ENCODE measurements around the gene ZBTB7A.
A peak's percentile ranks its signal among the peaks of the same experiment; 100 is the strongest.

ZBTB7A gene

GRCh38 chr19:4036576-4037300 is 30.0 kb downstream of the ZBTB7A start:
- Histone ChIP-seq H4K20me1 (ENCODE audit: insufficient read depth, low read length) (peaks cover 21% of the 10 kb centered on the region), H3K9me3 (ENCODE audit: insufficient read depth, low read length, severe bottlenecking) (no peaks in the 10 kb centered on the region), H3K4me1 (ENCODE audit: insufficient read depth, low read length) (no peaks in the 10 kb centered on the region), H3K36me3 (ENCODE audit: insufficient read depth, low read length) (peaks cover 67% of the 10 kb centered on the region), H2AFZ (ENCODE audit: low read depth, low read length) (no peak overlapping the region), H3K79me2 (ENCODE audit: insufficient read depth, low read length) (no peaks in the 10 kb centered on the region), H3K4me3 (ENCODE audit: low read depth in 1 of 2, low read length in 2 of 2) (no peak overlapping the region), H3K27ac (ENCODE audit: low read length) (no peak overlapping the region), H3K27me3 (ENCODE audit: insufficient read depth, low read length, poor library complexity) (no peaks in the 10 kb centered on the region), H3K4me2 (ENCODE audit: insufficient read depth, low read length) (no peak overlapping the region), H3K9ac (ENCODE audit: low read depth, low read length) (no peak overlapping the region)
- no peak for DNase-seq
- ATAC-seq (ENCODE audit: insufficient read depth, low read depth): 0 out of 3 replicates have a peak, but pooled peaks have one; percentile 5
- TF ChIP-seq, protein P1, sequence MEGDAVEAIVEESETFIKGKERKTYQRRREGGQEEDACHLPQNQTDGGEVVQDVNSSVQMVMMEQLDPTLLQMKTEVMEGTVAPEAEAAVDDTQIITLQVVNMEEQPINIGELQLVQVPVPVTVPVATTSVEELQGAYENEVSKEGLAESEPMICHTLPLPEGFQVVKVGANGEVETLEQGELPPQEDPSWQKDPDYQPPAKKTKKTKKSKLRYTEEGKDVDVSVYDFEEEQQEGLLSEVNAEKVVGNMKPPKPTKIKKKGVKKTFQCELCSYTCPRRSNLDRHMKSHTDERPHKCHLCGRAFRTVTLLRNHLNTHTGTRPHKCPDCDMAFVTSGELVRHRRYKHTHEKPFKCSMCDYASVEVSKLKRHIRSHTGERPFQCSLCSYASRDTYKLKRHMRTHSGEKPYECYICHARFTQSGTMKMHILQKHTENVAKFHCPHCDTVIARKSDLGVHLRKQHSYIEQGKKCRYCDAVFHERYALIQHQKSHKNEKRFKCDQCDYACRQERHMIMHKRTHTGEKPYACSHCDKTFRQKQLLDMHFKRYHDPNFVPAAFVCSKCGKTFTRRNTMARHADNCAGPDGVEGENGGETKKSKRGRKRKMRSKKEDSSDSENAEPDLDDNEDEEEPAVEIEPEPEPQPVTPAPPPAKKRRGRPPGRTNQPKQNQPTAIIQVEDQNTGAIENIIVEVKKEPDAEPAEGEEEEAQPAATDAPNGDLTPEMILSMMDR (IDR thresholded peaks at IDR 0.05; ENCODE audit: borderline replicate concordance, extremely low read depth, low read length, poor library complexity, severe bottlenecking): no peak
- no peak for TF ChIP-seq EZH2 (IDR thresholded peaks at IDR 0.05; ENCODE audit: borderline replicate concordance, low read depth, low read length, severe bottlenecking)

DNA sequence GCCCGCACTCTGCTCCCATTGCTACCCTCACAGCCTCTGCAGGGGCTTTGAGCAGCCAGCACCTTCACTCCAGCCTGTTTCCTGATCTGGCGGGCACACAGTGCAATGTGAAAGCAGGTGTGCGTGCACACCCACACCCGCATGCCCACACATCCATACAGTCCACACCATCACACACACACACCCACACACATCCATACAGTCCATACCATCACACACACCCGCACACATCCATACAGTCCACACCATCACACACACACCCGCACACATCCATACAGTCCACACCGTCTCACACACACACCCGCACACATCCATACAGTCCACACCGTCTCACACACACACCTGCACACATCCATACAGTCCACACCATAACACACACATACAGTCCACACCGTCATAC is 31.1 kb downstream of the ZBTB7A start:
- Histone ChIP-seq H3K4me2 (ENCODE audit: insufficient read depth, low read length) (no peak overlapping the region), H3K9ac (ENCODE audit: low read depth, low read length) (no peak overlapping the region), H3K36me3 (ENCODE audit: insufficient read depth, low read length) (peaks cover 73% of the 10 kb centered on the region), H3K79me2 (ENCODE audit: insufficient read depth, low read length) (no peaks in the 10 kb centered on the region), H3K27me3 (ENCODE audit: insufficient read depth, low read length, poor library complexity) (no peaks in the 10 kb centered on the region), H3K4me1 (ENCODE audit: insufficient read depth, low read length) (no peaks in the 10 kb centered on the region), H3K9me3 (ENCODE audit: insufficient read depth, low read length, severe bottlenecking) (no peaks in the 10 kb centered on the region), H4K20me1 (ENCODE audit: insufficient read depth, low read length) (peaks cover 18% of the 10 kb centered on the region), H3K4me3 (ENCODE audit: low read depth in 1 of 2, low read length in 2 of 2) (no peak overlapping the region; a peak in 1 of 4 replicates), H2AFZ (ENCODE audit: low read depth, low read length) (no peak overlapping the region), H3K27ac (ENCODE audit: low read length) (no peak overlapping the region)
- peak; percentile 10; the same call in 1 of the 3 replicates for ATAC-seq (ENCODE audit: insufficient read depth, low read depth)
- TF ChIP-seq, protein P1 (IDR thresholded peaks at IDR 0.05; ENCODE audit: borderline replicate concordance, extremely low read depth, low read length, poor library complexity, severe bottlenecking): no peak
- no peak for TF ChIP-seq EZH2 (IDR thresholded peaks at IDR 0.05; ENCODE audit: borderline replicate concordance, low read depth, low read length, severe bottlenecking)
- DNase-seq: no peak

- Histone ChIP-seq H3K4me3 (ENCODE audit: low read depth in 1 of 2, low read length in 2 of 2) (no peak overlapping the region), H3K27ac (ENCODE audit: low read length) (no peak overlapping the region), H3K36me3 (ENCODE audit: insufficient read depth, low read length) (peaks cover 70% of the 10 kb centered on the region), H3K9ac (ENCODE audit: low read depth, low read length) (no peak overlapping the region), H3K9me3 (ENCODE audit: insufficient read depth, low read length, severe bottlenecking) (no peaks in the 10 kb centered on the region), H2AFZ (ENCODE audit: low read depth, low read length) (no peak overlapping the region), H3K79me2 (ENCODE audit: insufficient read depth, low read length) (no peaks in the 10 kb centered on the region), H3K4me2 (ENCODE audit: insufficient read depth, low read length) (no peak overlapping the region), H4K20me1 (ENCODE audit: insufficient read depth, low read length) (peaks cover 14% of the 10 kb centered on the region), H3K27me3 (ENCODE audit: insufficient read depth, low read length, poor library complexity) (no peaks in the 10 kb centered on the region), H3K4me1 (ENCODE audit: insufficient read depth, low read length) (no peaks in the 10 kb centered on the region)
- ATAC-seq (ENCODE audit: insufficient read depth, low read depth): 0 out of 3 replicates have a peak, but pooled peaks have one; percentile 18
- no peak for DNase-seq
- TF ChIP-seq, protein P1 (IDR thresholded peaks at IDR 0.05; ENCODE audit: borderline replicate concordance, extremely low read depth, low read length, poor library complexity, severe bottlenecking): no peak
- TF ChIP-seq EZH2 (IDR thresholded peaks at IDR 0.05; ENCODE audit: borderline replicate concordance, low read depth, low read length, severe bottlenecking): no peak
Measured at GRCh38 chr19:4035018-4035566, 31.6 kb downstream of the ZBTB7A start.

Data from DND-41 (cell line).